Neuronal stem cell (in vitro differentiated cells): Measurements from ENCODE around the gene NUP153.
A peak's percentile ranks its signal among the peaks of the same experiment; 100 is the strongest.

Experiments used
- DNase-seq: peaks from one replicate; pipeline ENCODE4 v3.0.0-alpha.2; 2013; ENCODE audit warnings: low spot score
- H2AFZ ChIP-seq: one replicate; pipeline ENCODE4 v1.6.1; 2013; ENCODE audit warnings: mild to moderate bottlenecking, low read length, inconsistent platforms
- H2AK5ac ChIP-seq: 2 replicates; pipeline ENCODE4 v1.6.1; 2013; ENCODE audit warnings: low read depth, mild to moderate bottlenecking, inconsistent platforms, low read length, moderate library complexity, mixed read lengths
- H2BK120ac ChIP-seq: 2 replicates; pipeline ENCODE4 v1.6.1; 2013; ENCODE audit warnings: low read depth, mild to moderate bottlenecking, inconsistent platforms, low read length, moderate library complexity, mixed read lengths
- H2BK12ac ChIP-seq: one replicate; pipeline ENCODE4 v1.6.1; 2013; ENCODE audit warnings: low read length, inconsistent platforms
- H2BK15ac ChIP-seq: 2 replicates; pipeline ENCODE4 v1.6.1; 2013; ENCODE audit warnings: mild to moderate bottlenecking, low read length, inconsistent platforms, mixed read lengths
- H2BK5ac ChIP-seq: one replicate; pipeline ENCODE4 v1.6.1; 2013; ENCODE audit warnings: inconsistent platforms, mild to moderate bottlenecking, low read length, moderate library complexity
- H3K14ac ChIP-seq: one replicate; pipeline ENCODE4 v1.6.1; 2013; ENCODE audit warnings: low read length, inconsistent platforms
- H3K18ac ChIP-seq: 2 replicates; pipeline ENCODE4 v1.6.1; 2013; ENCODE audit warnings: low read length, inconsistent platforms
- H3K23ac ChIP-seq: 2 replicates; pipeline ENCODE4 v1.6.1; 2013; ENCODE audit warnings: low read depth, mild to moderate bottlenecking, mixed read lengths, low read length, inconsistent platforms; ENCODE audit not compliant: poor library complexity
- H3K27ac ChIP-seq: replicated peaks from 3 replicates; pipeline ENCODE4 v1.5.1; 2013; ENCODE audit warnings: low read length, inconsistent platforms
- H3K27me3 ChIP-seq, 3 experiments: 2 replicates each; pipeline ENCODE4 v1.6.1; 2013; ENCODE audit warnings: low read length in 3 of 3, mild to moderate bottlenecking in 2 of 3, inconsistent platforms in 1 of 3, low read depth in 1 of 3, mixed read lengths in 1 of 3, moderate library complexity in 1 of 3; ENCODE audit not compliant: control insufficient read depth in 3 of 3, insufficient read depth in 3 of 3
- H3K36me3 ChIP-seq, 2 donors: replicated peaks in 1 of 2; 2 replicates each; pipeline ENCODE4 v1.6.1; 2013; ENCODE audit warnings: low read length in 2 of 2; ENCODE audit not compliant: control insufficient read depth in 2 of 2, insufficient read depth in 2 of 2
- H3K4ac ChIP-seq: 2 replicates; pipeline ENCODE4 v1.6.1; 2013; ENCODE audit warnings: inconsistent platforms, mild to moderate bottlenecking, low read length, moderate library complexity
- H3K4me1 ChIP-seq, 2 donors: 1 replicate in 1 of 2; 2 replicates in 1 of 2; pipeline ENCODE4 v1.6.1; 2013; ENCODE audit warnings: low read length in 2 of 2, low read depth in 1 of 2; ENCODE audit not compliant: control insufficient read depth in 2 of 2, insufficient read depth in 1 of 2
- H3K4me2 ChIP-seq: one replicate; pipeline ENCODE4 v1.6.1; 2013; ENCODE audit warnings: mild to moderate bottlenecking, low read length, inconsistent platforms; ENCODE audit not compliant: insufficient read depth, poor library complexity, severe bottlenecking
- H3K4me3 ChIP-seq, 2 donors: 2 replicates each; pipeline ENCODE4 v1.5.1; 2013; ENCODE audit warnings: low read length in 2 of 2, mild to moderate bottlenecking in 2 of 2, inconsistent platforms in 1 of 2, moderate library complexity in 1 of 2
- H3K79me1 ChIP-seq: one replicate; pipeline ENCODE4 v1.6.1; 2013; ENCODE audit warnings: low read depth, mild to moderate bottlenecking, inconsistent platforms, low read length, moderate library complexity
- H3K9ac ChIP-seq: one replicate; pipeline ENCODE4 v1.6.1; 2013; ENCODE audit warnings: mild to moderate bottlenecking, low read depth, low read length, inconsistent platforms; ENCODE audit not compliant: poor library complexity
- H3K9me3 ChIP-seq, 2 donors: replicated peaks in 1 of 2; 2 replicates each; pipeline versions ENCODE3 to v1.6.1; 2013; ENCODE audit warnings: low read length in 2 of 2, mild to moderate bottlenecking in 2 of 2, inconsistent platforms in 1 of 2, low read depth in 1 of 2, mixed read lengths in 1 of 2, moderate library complexity in 1 of 2; ENCODE audit not compliant: control insufficient read depth in 2 of 2, insufficient read depth in 1 of 2
- H4K8ac ChIP-seq: one replicate; pipeline ENCODE4 v1.6.1; 2013; ENCODE audit warnings: low read depth, mild to moderate bottlenecking, inconsistent platforms, low read length, moderate library complexity
- H4K91ac ChIP-seq: one replicate; pipeline ENCODE4 v1.6.1; 2013; ENCODE audit warnings: low read length, low read depth, mild to moderate bottlenecking, inconsistent platforms; ENCODE audit not compliant: poor library complexity
- WGBS, 2 donors: extraction: QIAGEN DNeasy Blood & Tissue Kit; methylation state at CpG; one replicate each; pipeline ENCODE4 v1.1.7; 2013; ENCODE audit warnings: missing lambda C conversion rate in 2 of 2, mixed read lengths in 1 of 2; ENCODE audit not compliant: insufficient read length in 2 of 2, insufficient replicate concordance in 1 of 2; ENCODE audit errors: extremely low coverage in 2 of 2; 5-methylcytosine and 5-hydroxymethylcytosine counted together

NUP153 gene

DNA sequence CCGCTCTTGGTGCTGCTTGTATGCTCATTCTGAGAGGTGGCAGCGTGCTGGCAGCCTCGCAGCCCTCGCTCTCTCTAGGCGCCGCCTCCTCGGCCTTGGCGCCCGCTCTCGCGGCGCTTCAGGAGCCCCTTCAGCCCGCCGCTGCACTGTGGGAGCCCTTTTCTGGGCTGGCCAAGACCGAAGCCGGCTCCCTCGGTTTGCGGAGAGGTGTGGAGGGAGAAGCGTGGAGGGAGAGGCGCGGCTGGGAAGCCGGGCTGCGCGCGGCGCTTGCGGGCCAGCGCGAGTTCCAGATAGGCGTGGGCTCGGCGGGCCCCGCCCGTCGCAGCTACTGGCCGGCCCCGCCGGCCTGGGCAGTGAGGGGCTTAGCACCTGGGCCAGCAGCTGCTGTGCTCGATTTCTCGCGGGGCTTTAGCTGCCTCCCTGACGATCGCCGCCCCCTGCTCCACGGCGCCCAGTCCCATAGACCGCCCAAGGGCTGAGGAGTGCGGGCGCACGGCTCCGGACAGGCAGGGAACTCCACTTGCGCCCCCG is 126.1 kb downstream of the NUP153 start:
- Histone ChIP-seq H2AFZ (peak overlapping the region; percentile 11), H3K4me1 (peaks cover 0 to 2% of the 10 kb centered on the region in 2 donors), H2AK5ac (no peak overlapping the region), H4K91ac (no peak overlapping the region), H3K9me3 (peaks cover 4 to 7% of the 10 kb centered on the region in 2 donors), H3K4me3 (peak overlapping the region in 1 of 2 donors; percentile 30), H3K9ac (no peak overlapping the region), H2BK15ac (no peak overlapping the region), H3K27me3 (no peaks in the 10 kb centered on the region), H3K79me1 (no peaks in the 10 kb centered on the region), H2BK5ac (no peak overlapping the region), H3K23ac (no peak overlapping the region), H3K4ac (no peak overlapping the region), H3K4me2 (no peak overlapping the region), H3K14ac (peak overlapping the region; percentile 56), H2BK120ac (no peak overlapping the region), H3K27ac (no peak overlapping the region), H3K18ac (no peak overlapping the region), H3K36me3 (no peaks in the 10 kb centered on the region), H4K8ac (no peak overlapping the region), H2BK12ac (no peak overlapping the region)
- DNase-seq: no peak
- WGBS, 2 donors: no CpG with 5 or more reads among the region's 53 CpGs

DNA sequence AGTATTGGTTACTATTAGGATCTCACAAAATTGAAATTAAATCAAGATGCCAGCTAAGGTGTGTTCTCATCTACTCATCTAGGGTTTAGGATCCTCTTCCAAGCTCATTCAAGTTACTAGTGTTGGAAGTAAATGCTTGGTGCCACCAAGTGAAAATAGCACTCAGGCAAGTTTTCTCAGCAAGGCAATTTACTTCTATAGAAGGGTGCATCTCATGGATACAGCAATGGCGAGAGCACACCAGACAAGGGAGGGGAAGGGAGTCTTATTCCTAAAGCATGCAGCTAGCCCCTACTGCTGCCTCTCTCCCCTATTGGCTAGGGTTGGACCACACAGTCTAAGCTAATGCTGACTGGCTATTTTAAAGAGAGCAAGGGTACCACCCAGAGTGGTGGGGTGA is 129.7 kb downstream of the NUP153 start:
- no peaks in the 10 kb centered on the region for H3K4me1 ChIP-seq
- no peak for DNase-seq
- no peak overlapping the region for H3K14ac ChIP-seq
- no CpG with 5 or more reads among the region's 1 CpG for WGBS, 2 donors
- H2AK5ac ChIP-seq: no peak overlapping the region
- H4K91ac ChIP-seq: no peak overlapping the region
- no peak overlapping the region for H2BK12ac ChIP-seq
- no peaks in the 10 kb centered on the region for H3K27me3 ChIP-seq
- no peaks in the 10 kb centered on the region for H3K36me3 ChIP-seq
- no peak overlapping the region for H3K4me3 ChIP-seq
- no peak overlapping the region for H2BK120ac ChIP-seq
- H2BK5ac ChIP-seq: no peak overlapping the region
- H3K9me3 ChIP-seq: peaks cover 4 to 7% of the 10 kb centered on the region in 2 donors
- no peak overlapping the region for H3K18ac ChIP-seq
- H3K23ac ChIP-seq: no peak overlapping the region
- no peak overlapping the region for H3K9ac ChIP-seq
- no peak overlapping the region for H3K27ac ChIP-seq
- no peak overlapping the region for H3K4ac ChIP-seq
- H3K79me1 ChIP-seq: peaks cover 3% of the 10 kb centered on the region
- no peak overlapping the region for H2BK15ac ChIP-seq
- H3K4me2 ChIP-seq: no peak overlapping the region
- H2AFZ ChIP-seq: no peak overlapping the region
- H4K8ac ChIP-seq: no peak overlapping the region

DNA sequence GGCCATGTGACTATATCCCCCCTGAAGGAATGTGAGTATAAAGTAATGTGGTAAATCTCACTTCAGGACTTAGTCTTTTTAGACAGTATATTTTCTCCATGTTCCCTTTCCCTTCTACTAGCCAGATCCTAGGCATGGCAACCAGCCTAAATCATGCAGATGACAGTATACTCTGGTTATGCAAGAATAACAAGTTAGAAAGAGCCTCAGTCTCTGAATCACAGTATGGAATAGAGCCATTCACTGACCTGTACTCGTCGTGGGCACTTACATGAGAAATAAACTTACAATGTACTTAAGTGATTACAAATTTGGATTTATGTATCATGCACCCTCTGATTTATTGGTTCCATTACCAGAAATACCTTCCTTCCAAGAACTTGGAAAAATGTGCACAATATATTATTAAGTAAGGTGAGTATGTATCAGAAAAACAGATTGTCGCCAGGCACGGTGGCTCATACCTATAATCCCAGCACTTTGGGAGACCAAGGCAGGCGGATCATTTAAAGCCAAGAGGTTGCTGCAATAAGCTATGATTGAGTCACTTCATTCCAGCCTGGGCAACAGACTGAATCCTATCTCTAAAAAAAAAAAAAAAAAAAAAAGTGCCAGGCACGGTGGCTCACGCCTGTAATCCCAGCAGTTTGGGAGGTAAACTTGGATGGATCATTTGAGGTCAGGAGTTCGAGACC is 131.7 kb downstream of the NUP153 start:
- Histone ChIP-seq H3K14ac (no peak overlapping the region), H2AK5ac (no peak overlapping the region), H2BK12ac (no peak overlapping the region), H3K27ac (no peak overlapping the region), H2BK120ac (no peak overlapping the region), H3K4me3 (no peak overlapping the region), H4K8ac (no peak overlapping the region), H3K23ac (no peak overlapping the region), H3K4ac (no peak overlapping the region), H3K36me3 (no peaks in the 10 kb centered on the region), H3K27me3 (no peaks in the 10 kb centered on the region), H3K9ac (no peak overlapping the region), H2AFZ (no peak overlapping the region), H3K18ac (no peak overlapping the region), H2BK5ac (no peak overlapping the region), H2BK15ac (no peak overlapping the region), H3K4me2 (no peak overlapping the region), H3K9me3 (peaks cover 4 to 7% of the 10 kb centered on the region in 2 donors), H4K91ac (no peak overlapping the region), H3K4me1 (no peaks in the 10 kb centered on the region), H3K79me1 (peaks cover 3% of the 10 kb centered on the region)
- no CpG with 5 or more reads among the region's 8 CpGs for WGBS, 2 donors
- DNase-seq: no peak

DNA sequence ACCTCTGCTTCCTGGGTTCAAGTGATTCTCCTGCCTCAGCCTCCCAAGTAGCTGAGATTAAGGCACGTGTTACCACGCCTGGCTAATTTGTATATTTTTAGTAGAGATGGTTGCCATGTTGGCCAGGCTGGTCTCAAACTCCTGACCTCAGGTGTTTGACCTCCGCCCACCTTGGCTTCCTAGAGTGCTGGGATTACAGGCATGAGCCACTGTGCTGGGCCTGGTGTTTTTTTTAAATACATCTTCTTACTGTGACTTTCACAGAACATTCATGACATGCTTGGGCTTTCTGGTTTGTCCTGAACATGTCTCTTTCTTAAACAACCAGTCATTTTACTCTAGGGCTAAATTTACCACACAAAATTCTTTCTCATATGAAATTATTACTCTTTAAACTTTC is 141.3 kb downstream of the NUP153 start:
- no CpG with 5 or more reads among the region's 3 CpGs for WGBS, 2 donors
- Histone ChIP-seq H2BK12ac (no peak overlapping the region), H3K4me2 (no peak overlapping the region), H2AK5ac (no peak overlapping the region), H3K4ac (no peak overlapping the region), H3K9ac (no peak overlapping the region), H4K91ac (no peak overlapping the region), H4K8ac (no peak overlapping the region), H3K14ac (no peak overlapping the region), H3K27ac (no peak overlapping the region), H3K23ac (no peak overlapping the region), H3K36me3 (no peaks in the 10 kb centered on the region), H3K27me3 (no peaks in the 10 kb centered on the region), H2BK5ac (no peak overlapping the region), H3K9me3 (peaks cover 3 to 4% of the 10 kb centered on the region in 2 donors), H2BK15ac (no peak overlapping the region), H3K4me1 (no peaks in the 10 kb centered on the region), H3K4me3 (no peak overlapping the region), H3K79me1 (no peaks in the 10 kb centered on the region), H2AFZ (no peak overlapping the region), H3K18ac (no peak overlapping the region), H2BK120ac (no peak overlapping the region)
- DNase-seq: no peak
